Endodermal cell (in vitro differentiated cells): ENCODE data around the gene ADAMTS17. TPM values are rescaled to one million over a fixed set of nuclear protein-coding genes. Genes with fewer than 3 reads are reported as not detected.

Experiments used
- DNase-seq: peaks from one replicate; pipeline ENCODE4 v3.0.0-alpha.2; 2017
- H3K27ac ChIP-seq: 2 replicates; pipeline ENCODE4 v1.5.1; 2013; ENCODE audit warnings: mild to moderate bottlenecking, low read depth, low read length, moderate library complexity
- H3K27me3 ChIP-seq: 2 replicates; pipeline ENCODE4 v1.6.1; 2013; ENCODE audit warnings: mild to moderate bottlenecking, low read length, moderate library complexity; ENCODE audit not compliant: insufficient read depth, control insufficient read depth, poor library complexity, severe bottlenecking
- H3K36me3 ChIP-seq: 2 replicates; pipeline ENCODE4 v1.7.0; 2013; ENCODE audit warnings: mild to moderate bottlenecking, low read length, moderate library complexity; ENCODE audit not compliant: control insufficient read depth, insufficient read depth
- H3K4me1 ChIP-seq: one replicate; pipeline ENCODE4 v1.7.0; 2013; ENCODE audit warnings: low read length; ENCODE audit not compliant: control insufficient read depth, insufficient read depth
- H3K4me3 ChIP-seq: 2 replicates; pipeline ENCODE4 v1.5.1; 2013; ENCODE audit warnings: mild to moderate bottlenecking, low read length, moderate library complexity
- H3K9ac ChIP-seq: 2 replicates; pipeline ENCODE4 v1.6.1; 2013; ENCODE audit warnings: mild to moderate bottlenecking, low read length, moderate library complexity; ENCODE audit not compliant: poor library complexity, severe bottlenecking; ENCODE audit errors: extremely low read depth
- H3K9me3 ChIP-seq: 2 replicates; pipeline ENCODE4 v1.6.1; 2013; ENCODE audit warnings: mild to moderate bottlenecking, low read length, moderate library complexity; ENCODE audit not compliant: control insufficient read depth
- H3K27ac Mint-ChIP-seq: 2 replicates; pipeline ENCODE4 v1.8.0; 2020; ENCODE audit warnings: mixed read lengths
- H3K27me3 Mint-ChIP-seq: 2 replicates; pipeline ENCODE4 v1.8.0; 2021; ENCODE audit warnings: mild to moderate bottlenecking, mixed read lengths; ENCODE audit not compliant: insufficient read depth
- H3K36me3 Mint-ChIP-seq: 2 replicates; pipeline ENCODE4 v1.8.0; 2020; ENCODE audit warnings: low read depth, mixed read lengths
- H3K4me1 Mint-ChIP-seq: 2 replicates; pipeline ENCODE4 v1.8.0; 2020; ENCODE audit warnings: mixed read lengths
- H3K4me3 Mint-ChIP-seq: 2 replicates; pipeline ENCODE4 v1.8.0; 2020; ENCODE audit warnings: mild to moderate bottlenecking, moderate library complexity, mixed read lengths
- H3K9me3 Mint-ChIP-seq: 2 replicates; pipeline ENCODE4 v1.8.0; 2020; ENCODE audit warnings: mild to moderate bottlenecking, mixed read lengths
- WGBS, 2 experiments: methylation state at CpG; one replicate each; pipeline versions ENCODE4 v1.1.5 to v1.1.7; 2013; ENCODE audit warnings: missing lambda C conversion rate in 2 of 2, mixed read lengths in 1 of 2; ENCODE audit not compliant: insufficient coverage in 1 of 2, insufficient read length in 1 of 2; 5-methylcytosine and 5-hydroxymethylcytosine counted together
- total RNA-seq, 2 donors: library from RNA; stranded (reverse); fragmentation: NEBNext Ultra II Directional in 1 of 2; extraction: Animal tissue kit (Norgen Biotek cat#: 25700) in 1 of 2; gene quantifications; 2 replicates in 1 of 2; 3 replicates in 1 of 2; pipeline ENCODE4 v1.2.1, GENCODE V29; 2021
- TF ChIP-seq, protein P1 (sequence below): fragments of 200-600 bp; sonication (generic); conservative IDR thresholded peaks from 2 replicates; pipeline ENCODE4 v1.5.0; 2021; ENCODE audit warnings: antibody characterized with exemption, mild to moderate bottlenecking

The ADAMTS17 gene
- total RNA-seq, 2 donors from 2014 or later: 0.82 to 2.3 TPM

- no peak overlapping the region for H3K9ac ChIP-seq
- H3K27me3 ChIP-seq: no peaks in the 10 kb centered on the region
- Mint-ChIP-seq H3K36me3 (no peaks in the 10 kb centered on the region), H3K27ac (no peak overlapping the region), H3K9me3 (peaks cover 3% of the 10 kb centered on the region), H3K4me3 (no peak overlapping the region), H3K4me1 (no peaks in the 10 kb centered on the region), H3K27me3 (no peaks in the 10 kb centered on the region)
- H3K4me3 ChIP-seq: no peak overlapping the region
- H3K4me1 ChIP-seq: no peaks in the 10 kb centered on the region
- H3K9me3 ChIP-seq: no peaks in the 10 kb centered on the region
- WGBS, 2 experiments: 76 to 86% methylated on average over 2 of the region's 2 CpGs
- no peak overlapping the region for H3K27ac ChIP-seq
- no peaks in the 10 kb centered on the region for H3K36me3 ChIP-seq
- TF ChIP-seq, protein P1, sequence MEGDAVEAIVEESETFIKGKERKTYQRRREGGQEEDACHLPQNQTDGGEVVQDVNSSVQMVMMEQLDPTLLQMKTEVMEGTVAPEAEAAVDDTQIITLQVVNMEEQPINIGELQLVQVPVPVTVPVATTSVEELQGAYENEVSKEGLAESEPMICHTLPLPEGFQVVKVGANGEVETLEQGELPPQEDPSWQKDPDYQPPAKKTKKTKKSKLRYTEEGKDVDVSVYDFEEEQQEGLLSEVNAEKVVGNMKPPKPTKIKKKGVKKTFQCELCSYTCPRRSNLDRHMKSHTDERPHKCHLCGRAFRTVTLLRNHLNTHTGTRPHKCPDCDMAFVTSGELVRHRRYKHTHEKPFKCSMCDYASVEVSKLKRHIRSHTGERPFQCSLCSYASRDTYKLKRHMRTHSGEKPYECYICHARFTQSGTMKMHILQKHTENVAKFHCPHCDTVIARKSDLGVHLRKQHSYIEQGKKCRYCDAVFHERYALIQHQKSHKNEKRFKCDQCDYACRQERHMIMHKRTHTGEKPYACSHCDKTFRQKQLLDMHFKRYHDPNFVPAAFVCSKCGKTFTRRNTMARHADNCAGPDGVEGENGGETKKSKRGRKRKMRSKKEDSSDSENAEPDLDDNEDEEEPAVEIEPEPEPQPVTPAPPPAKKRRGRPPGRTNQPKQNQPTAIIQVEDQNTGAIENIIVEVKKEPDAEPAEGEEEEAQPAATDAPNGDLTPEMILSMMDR: no peak
- DNase-seq: no peak
Observed at GRCh38 chr15:100242989-100243388, 98.8 kb downstream of the ADAMTS17 start.

GRCh38 chr15:100241572-100242482 is 99.9 kb downstream of the ADAMTS17 start:
- TF ChIP-seq, protein P1: no peak
- no peaks in the 10 kb centered on the region for H3K36me3 ChIP-seq
- H3K27ac Mint-ChIP-seq: no peak overlapping the region
- H3K4me1 Mint-ChIP-seq: no peaks in the 10 kb centered on the region
- H3K4me3 Mint-ChIP-seq: no peak overlapping the region
- H3K9ac ChIP-seq: no peak overlapping the region
- no peaks in the 10 kb centered on the region for H3K9me3 ChIP-seq
- no peaks in the 10 kb centered on the region for H3K36me3 Mint-ChIP-seq
- 90 to 92% methylated on average over 17 to 20 of the region's 20 CpGs for WGBS, 2 experiments
- no peaks in the 10 kb centered on the region for H3K27me3 ChIP-seq
- peak; percentile 71 for DNase-seq
- no peak overlapping the region for H3K27ac ChIP-seq
- no peak overlapping the region for H3K4me3 ChIP-seq
- no peaks in the 10 kb centered on the region for H3K4me1 ChIP-seq
- no peaks in the 10 kb centered on the region for H3K27me3 Mint-ChIP-seq
- H3K9me3 Mint-ChIP-seq: peaks cover 3% of the 10 kb centered on the region

DNA sequence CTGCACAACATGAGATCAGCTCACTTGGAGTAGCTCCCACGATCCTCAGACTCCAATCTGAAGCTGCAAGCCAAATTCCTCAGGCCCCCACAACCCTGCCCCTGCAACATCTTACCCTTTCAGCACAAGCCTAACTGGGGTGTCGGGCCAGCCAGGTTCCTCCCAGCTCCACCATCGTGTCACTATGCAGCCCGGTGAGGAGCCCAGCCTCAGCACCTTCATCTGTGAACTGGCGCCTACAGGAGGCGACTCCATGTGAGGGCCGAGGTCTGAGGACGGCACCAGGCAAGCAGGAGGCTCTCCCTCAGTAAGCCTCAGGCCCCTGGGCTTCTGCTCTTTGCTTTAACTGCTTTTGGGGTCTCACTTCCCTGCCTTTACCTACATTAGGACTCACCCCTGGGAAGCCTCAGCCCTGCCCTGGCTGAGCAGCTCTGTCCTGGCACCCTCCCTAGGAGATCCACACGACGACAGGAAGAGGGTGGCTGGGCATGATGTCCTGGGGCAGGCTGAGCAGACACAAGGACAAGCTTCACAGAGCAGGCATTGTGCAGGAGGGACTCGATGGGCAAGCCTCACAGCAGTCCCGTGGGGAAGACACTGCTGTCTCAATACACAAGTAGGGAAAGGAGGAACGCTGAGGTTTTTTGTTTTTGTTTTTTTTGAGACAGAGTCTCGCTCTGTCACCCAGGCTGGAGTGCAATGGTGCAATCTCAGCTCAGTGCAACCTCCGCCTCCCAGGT is 104.6 kb downstream of the ADAMTS17 start:
- TF ChIP-seq, protein P1: no peak
- peaks cover 3% of the 10 kb centered on the region for H3K9me3 Mint-ChIP-seq
- H3K9me3 ChIP-seq: no peaks in the 10 kb centered on the region
- DNase-seq: no peak
- H3K36me3 ChIP-seq: no peaks in the 10 kb centered on the region
- H3K27ac Mint-ChIP-seq: no peak overlapping the region
- peaks cover 6% of the 10 kb centered on the region for H3K4me1 Mint-ChIP-seq
- H3K4me3 Mint-ChIP-seq: no peak overlapping the region
- no peaks in the 10 kb centered on the region for H3K27me3 Mint-ChIP-seq
- no peaks in the 10 kb centered on the region for H3K4me1 ChIP-seq
- H3K27ac ChIP-seq: no peak overlapping the region
- WGBS, 2 experiments: 84 to 93% methylated on average over 10 to 15 of the region's 15 CpGs
- H3K9ac ChIP-seq: no peak overlapping the region
- no peaks in the 10 kb centered on the region for H3K36me3 Mint-ChIP-seq
- H3K27me3 ChIP-seq: no peaks in the 10 kb centered on the region
- no peak overlapping the region for H3K4me3 ChIP-seq
